Stimulated activated CD4-positive, alpha-beta T cell treated with anti-CD3 and anti-CD28 coated beads, Interleukin-15, amount 100 ng/mL, for 24 hours (primary cell): ENCODE data around the gene CEP20.
"Not testable (repeated sequence)": the region's sequence is repeated elsewhere in the genome, so short reads cannot be mapped to it uniquely, and the experiment has no call there.

ENCODE experiments used
- DNase-seq: peaks from one replicate; pipeline ENCODE4 v3.0.0-alpha.2; 2020

Gene CEP20

DNA sequence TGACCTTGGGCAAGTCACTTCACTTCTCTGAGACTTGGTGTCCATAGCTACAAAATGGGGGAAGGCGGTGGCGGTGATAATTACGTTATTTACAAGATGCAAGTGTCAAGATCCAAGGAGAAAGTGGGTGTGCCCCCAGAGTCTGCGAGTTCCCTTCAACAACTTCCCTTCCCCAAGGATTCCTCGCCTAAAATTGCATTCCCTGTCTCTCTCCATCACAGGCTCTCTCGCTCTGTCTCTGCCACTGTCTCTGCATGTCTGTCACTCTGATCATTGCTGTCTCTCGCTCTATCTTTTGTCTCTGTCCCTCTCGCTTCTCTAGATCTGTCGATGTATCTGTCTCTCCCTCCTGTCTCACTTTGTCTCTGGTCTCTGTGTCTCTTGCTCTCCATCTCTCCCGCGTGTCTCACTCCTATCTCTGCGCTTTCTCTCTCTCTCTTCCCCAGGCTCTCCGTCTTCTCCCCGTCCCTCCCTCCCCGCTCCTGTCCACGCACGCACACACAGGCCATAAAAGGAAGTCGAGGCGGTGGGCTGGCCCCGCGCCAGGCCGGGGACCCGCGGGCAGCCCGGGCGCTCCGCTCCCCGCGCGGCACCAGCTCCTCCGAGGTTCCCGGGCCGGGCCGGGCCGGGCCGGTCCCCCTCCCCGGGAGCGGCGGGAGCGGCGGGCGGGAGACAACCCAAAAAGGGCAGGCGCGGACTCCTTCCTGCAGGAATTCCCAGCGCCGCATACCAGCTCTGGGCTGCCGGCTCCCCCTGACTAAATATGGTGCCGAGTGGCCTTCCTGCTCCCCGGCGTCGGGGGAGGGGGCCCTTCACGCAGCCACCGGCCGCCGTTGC is 30.5 kb downstream of the CEP20 start:
- DNase-seq = peak; percentile 5

GRCh38 chr16:15856901-15857698 is 31.3 kb downstream of the CEP20 start, which contains the start of gene MYH11:
TSS of gene MYH11 (minus strand) at chr16:15857028. CDS start at chr16:15838252, 18,776 bp downstream.
- no peak for DNase-seq

GRCh38 chr16:15856182-15856581 is 32.2 kb downstream of the CEP20 start:
- no peak for DNase-seq

GRCh38 chr16:15855704-15856003 is 32.7 kb downstream of the CEP20 start:
- no peak for DNase-seq

- DNase-seq = no peak
These were observed 33.3 kb downstream of the CEP20 start for GRCh38 chr16:15854906-15855703.

DNA sequence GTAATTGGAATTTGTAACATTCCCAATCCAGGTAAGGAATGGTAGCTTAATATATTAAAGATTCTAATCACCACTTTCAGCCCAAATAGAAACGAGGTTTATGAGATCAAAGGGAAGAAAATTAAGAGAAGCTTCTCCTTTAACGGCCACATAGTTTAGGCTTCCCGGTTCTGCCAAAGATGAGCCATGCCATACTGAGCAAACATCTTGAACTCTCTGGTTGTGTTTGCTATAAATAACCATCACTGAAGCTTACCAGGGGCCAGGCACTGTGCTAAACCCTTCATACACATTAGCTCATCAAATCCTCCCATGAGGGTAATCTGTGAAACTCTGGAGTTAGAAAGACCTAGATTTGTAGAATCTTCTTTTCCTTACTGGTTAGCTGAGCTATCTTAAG is 34.3 kb downstream of the CEP20 start:
- no peak for DNase-seq

- DNase-seq = no peak
These were observed 35.4 kb downstream of the CEP20 start for GRCh38 chr16:15853021-15853420.

- not testable (repeated sequence) for DNase-seq
These were observed 37.8 kb downstream of the CEP20 start for GRCh38 chr16:15850555-15850954.

DNA sequence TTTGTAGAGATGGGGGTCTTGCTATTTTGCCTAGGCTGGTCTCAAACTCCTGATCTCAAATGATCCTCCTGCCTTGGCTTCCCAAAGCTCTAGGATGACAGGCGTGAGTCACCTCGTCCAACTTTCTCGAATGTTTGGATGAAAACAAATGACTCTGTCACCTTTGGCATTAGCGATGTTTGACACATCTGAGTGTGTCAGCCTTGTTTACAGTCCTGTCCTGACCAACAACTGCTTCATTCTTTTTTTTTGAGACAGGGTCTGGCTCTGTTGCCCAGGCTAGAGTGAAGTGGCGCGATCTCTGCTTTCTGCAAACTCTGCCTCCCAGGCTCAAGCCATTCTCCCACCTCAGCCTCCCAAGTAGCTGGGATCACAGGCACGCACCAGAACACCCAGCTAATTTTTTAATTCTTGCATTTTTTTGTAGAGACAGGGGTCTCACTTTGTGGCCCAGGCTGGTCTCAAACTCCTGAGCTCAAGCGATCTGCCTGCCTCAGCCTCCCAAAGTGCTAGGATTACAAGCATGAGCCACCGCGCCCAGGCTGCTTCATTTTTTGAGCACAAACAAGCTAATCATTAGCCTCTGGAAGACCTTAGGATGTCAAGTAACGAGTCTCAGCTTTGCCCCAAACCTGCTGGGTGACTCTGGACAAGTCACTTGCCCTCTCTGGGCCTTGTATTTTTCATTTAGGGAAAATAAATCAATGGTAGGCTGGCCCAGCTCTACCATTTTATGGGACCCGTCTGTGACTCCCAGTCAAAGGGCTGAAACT is 39.0 kb downstream of the CEP20 start:
- DNase-seq = no peak

- DNase-seq = no peak
These were observed 40.7 kb downstream of the CEP20 start for GRCh38 chr16:15847611-15848175.

GRCh38 chr16:15846510-15846909 is 41.9 kb downstream of the CEP20 start:
- DNase-seq = no peak

GRCh38 chr16:15843635-15844279 is 44.6 kb downstream of the CEP20 start:
- DNase-seq = no peak

GRCh38 chr16:15839204-15839603 is 49.2 kb downstream of the CEP20 start:
- DNase-seq = not testable (repeated sequence)

- no peak for DNase-seq
These were observed 50.6 kb downstream of the CEP20 start for GRCh38 chr16:15837761-15838160.

DNA sequence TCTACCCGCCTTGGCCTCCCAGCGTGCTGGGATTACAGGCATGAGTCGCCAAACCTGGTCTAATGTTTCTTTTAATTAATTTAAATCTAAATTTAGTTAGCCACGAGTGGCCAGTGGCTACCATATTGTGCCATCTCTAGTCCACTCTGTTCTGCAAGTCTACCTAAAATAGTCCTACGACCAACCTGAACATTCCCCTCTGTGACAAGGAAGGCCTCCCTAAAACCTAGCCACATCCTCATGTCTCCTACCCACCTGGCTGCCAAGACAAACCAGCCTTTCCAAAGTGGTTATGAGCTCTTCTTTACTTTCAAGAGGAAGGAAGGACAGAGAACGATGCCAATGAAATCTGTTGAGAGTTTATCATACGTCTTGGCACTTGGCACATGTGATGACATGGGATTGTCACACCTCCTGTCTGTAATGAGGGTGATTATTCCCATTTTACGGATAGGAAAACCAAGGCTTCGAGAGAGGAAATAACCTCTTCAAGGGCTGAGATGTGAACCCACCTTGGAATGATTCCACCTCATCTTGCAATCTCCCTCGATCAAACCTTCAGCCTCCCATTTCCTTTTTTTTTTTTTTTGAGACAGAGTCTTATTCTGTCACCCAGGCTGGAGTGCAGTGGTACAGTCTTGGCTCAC is 51.3 kb downstream of the CEP20 start:
- DNase-seq = no peak

- no peak for DNase-seq
These were observed 52.3 kb downstream of the CEP20 start for GRCh38 chr16:15836074-15836473.

DNA sequence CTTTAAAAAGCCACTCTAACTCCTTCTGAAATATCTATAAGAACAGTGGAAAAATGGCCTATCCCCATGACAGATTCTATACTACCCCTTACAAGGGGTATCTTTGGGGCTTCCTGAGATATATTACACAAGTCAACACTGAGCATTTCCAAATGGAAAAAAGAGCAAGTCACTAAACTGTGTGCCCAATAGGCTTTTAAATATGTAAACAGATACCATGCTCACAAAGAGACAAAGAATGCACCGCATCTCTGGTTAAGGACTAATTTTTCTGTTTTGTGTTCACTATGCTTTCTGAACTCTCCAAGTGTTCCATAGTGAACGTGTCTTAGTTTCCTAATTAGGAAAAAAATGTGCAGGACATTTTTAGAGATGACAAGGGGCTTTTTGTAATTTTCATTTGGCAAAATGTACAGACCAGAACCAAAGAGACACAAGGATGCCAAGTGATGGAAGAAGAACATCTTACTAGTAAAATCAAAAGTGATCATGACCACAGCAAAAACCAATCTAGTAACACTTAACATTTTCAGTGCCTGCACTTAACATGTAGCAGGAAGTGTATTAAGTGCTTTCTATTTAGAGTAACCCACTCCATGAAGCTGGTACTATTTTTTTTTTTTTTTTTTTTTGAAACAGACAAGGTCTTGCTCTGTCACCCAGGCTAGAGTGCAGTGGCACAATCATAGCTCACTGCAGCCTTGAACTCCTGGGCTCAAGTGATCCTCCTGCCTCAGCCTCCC is 53.1 kb downstream of the CEP20 start:
- no peak for DNase-seq

GRCh38 chr16:15834502-15834901 is 53.9 kb downstream of the CEP20 start:
- DNase-seq = no peak

- no peak for DNase-seq
These were observed 54.9 kb downstream of the CEP20 start for GRCh38 chr16:15833541-15833940.

DNA sequence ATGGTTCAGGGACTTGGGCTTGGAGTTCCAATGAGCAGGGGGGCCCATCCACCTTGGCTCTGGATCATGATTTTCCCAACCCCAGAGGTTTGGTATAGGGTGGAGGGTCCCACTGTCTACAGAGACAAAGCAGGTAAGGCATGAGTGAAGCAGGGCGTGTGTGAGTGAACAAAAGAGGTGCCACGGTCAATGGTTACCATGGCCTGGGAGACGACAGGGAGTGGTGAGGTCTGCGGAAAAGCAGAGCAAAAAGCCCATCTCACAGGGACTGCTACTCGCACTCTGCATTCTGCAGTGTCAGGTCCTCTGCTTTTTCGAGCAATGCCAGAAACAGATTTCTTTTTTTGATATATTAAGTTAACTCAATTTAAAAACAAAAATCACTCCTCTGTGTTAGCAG is 56.2 kb downstream of the CEP20 start:
- no peak for DNase-seq
